HPDE6-E6E7 (cell line): Measurements from ENCODE around the gene NUMBL.

ENCODE experiments used
- DNase-seq: peaks from one replicate; pipeline ENCODE4 v3.0.0; 2011; ENCODE audit warnings: missing footprints; ENCODE audit errors: extremely low spot score

NUMBL gene

GRCh38 chr19:40716482-40717324 lies 26.3 kb upstream of the NUMBL start, which contains the start of the genes COQ8B and ITPKC:
Gene COQ8B, minus strand, starts transcription at chr19:40716886. Its CDS starts 2,254 bp downstream, at chr19:40714632.
Gene ITPKC, plus strand, starts transcription at chr19:40717112. Its CDS starts 24 bp downstream, at chr19:40717136.
- DNase-seq: peak; percentile 84

DNA sequence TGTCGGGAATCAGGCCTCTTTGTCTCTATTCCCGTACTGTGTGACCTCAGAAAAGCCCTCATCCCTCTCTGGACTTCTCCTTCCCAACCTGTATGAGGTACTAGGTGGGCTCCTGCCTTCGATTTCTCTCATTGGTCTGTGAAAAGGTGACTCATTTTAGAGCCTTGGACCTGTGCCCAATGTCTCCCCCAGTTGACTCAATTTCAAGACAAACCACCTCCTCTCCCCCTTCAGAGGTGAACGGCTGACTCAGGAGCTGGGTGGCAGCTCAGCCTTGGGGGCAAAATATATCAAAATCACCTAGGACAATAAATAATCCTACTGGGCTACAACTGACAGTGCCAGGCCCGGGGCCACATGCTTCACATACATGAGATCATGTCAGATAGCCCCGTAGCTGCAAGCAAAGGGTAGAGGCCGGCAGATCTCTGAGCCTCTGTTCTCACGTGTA lies 25.6 kb upstream of the NUMBL start:
- DNase-seq: peak; percentile 79

GRCh38 chr19:40714441-40715299 lies 24.2 kb upstream of the NUMBL start:
- peak; percentile 89 for DNase-seq

DNA sequence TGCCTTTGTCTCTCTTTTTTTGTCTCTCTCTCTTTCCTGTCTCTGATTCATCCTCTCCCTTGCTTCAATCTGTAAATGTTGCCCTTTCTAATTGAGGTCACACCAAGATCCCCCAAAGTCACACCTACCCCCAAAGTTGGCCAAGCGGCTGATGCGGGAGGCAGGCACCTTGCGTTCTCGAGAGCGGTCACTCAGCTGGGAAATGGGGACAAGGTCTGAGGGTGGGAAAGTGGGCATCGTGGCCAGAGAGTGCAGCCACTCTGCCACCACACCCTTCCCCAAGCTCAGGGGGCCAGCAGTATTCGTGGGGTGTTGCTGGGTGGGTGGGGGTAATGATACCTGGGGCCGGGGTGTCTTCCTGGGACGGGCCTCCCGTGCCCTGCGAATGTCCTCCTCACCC lies 23.5 kb upstream of the NUMBL start:
- no peak for DNase-seq

- no peak for DNase-seq
Measured at GRCh38 chr19:40709817-40710216, 19.4 kb upstream of the NUMBL start.

DNA sequence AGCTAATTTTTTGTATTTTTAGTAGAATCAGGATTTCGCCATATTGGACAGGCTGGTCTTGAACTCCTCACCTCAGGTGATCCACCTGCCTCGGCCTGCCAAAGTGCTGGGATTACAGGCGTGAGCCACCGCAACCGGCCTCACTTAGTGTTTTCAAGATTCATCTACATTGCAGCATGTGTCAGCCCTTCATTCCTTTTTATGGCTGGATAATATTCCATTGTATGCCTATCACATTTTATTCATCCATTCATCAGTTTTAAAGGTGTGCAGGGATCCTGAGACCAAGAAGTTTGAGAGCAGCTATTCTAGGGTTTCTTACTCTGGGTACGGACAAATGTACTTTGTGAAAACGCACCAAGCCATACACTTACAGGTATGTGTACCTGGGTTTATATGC lies 17.2 kb upstream of the NUMBL start:
- DNase-seq: no peak

- DNase-seq: no peak
Measured at GRCh38 chr19:40705950-40706619, 15.6 kb upstream of the NUMBL start.

- no peak for DNase-seq
Measured at GRCh38 chr19:40705362-40705651, 14.9 kb upstream of the NUMBL start.

GRCh38 chr19:40704491-40705361 lies 14.3 kb upstream of the NUMBL start:
- DNase-seq: no peak

GRCh38 chr19:40703029-40703755 lies 12.7 kb upstream of the NUMBL start:
- no peak for DNase-seq

- no peak for DNase-seq
Measured at GRCh38 chr19:40702337-40703012, 12.0 kb upstream of the NUMBL start.

GRCh38 chr19:40701758-40702157 lies 11.3 kb upstream of the NUMBL start:
- DNase-seq: no peak

- DNase-seq: no peak
Measured at GRCh38 chr19:40700083-40700482, 9.6 kb upstream of the NUMBL start.

DNA sequence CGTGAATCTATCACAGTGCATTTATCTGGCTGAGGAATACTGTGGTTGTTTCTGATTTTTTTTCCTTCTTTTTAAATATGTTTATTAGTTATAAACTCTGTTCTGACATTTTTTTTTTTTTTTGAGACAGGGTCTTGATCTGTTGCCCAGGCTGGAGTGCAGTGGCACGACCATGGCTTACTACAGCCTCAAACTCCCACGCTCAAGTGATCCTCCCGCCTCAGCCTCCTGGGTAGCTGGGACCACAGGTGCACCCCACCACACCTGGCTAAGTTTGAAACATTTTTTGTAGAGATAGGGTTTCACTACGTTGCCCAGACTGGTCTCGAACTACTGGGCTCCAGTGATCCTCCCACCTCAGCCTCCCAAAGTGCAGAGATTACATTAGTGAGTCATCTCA lies 6.6 kb upstream of the NUMBL start:
- DNase-seq: no peak

DNA sequence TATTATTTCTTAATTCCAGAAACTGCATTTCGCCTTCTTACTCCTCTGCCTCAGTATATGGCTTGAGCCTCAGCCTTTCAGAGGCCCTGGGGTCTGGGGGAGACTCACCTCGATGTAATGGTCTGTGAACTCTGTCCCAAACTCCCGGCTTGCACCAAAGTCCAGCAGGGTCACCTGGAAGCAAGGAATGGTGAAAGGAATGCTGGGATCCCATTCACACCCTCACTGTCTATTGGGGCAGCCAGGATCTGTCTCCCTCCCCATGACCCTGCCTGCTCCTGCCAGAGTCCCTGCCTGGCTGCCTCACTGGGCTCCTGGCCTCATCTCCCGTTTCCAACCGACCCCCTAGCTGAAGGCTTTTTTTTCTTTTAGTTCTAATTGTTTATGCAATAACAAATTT lies 5.4 kb upstream of the NUMBL start:
- DNase-seq: no peak

DNA sequence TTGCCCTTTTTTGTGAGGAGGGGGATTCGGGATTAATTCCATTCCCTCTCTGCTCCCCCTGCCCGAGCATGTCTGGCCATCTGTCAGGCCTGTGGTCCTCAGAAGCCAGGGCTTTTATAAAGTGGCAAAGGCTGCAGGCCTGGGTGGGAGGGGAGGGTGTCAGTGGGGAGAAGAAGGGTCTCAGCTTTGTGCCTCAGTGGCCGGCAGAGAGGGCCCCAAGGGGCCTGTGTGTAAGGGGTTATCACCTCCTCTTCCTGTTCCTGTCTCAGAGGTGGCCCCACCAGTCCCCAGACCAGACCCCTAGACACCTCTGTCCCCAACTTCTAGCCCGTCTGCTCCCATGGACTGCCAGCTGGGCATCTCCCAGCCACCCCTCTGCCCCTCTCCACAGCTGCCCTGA lies 3.4 kb upstream of the NUMBL start:
- no peak for DNase-seq

DNA sequence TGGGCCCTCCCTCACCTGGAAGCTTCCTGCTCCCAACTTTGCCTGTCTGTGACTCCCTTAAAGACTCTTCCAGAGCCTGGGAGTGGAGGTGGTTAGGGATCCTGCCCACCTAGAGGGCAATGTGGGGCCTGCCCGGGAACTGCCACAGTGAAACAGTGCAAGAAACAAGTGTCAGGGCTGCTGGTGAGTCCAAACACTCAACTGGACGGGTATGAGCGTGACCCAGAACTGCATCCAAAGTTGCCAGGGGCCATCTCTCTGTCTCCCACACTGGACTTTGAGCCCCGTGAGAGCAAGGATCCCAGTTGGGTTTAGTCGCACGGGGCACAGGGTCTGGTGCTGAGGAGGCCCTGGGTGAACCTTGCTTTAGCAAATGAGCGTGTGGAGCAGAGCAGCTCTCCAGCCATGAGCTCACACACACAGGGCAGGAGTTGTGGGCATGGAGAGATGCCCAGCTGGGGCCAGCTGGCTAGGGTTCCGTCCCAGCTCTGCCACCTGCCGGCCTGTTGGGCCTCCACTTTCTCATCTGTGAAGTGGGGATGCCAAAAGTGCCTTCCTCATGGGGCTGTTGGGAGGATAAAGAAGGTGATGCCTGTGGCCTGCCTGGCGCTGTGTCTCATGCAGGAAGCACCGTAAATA lies 2.8 kb upstream of the NUMBL start:
- DNase-seq: no peak

DNA sequence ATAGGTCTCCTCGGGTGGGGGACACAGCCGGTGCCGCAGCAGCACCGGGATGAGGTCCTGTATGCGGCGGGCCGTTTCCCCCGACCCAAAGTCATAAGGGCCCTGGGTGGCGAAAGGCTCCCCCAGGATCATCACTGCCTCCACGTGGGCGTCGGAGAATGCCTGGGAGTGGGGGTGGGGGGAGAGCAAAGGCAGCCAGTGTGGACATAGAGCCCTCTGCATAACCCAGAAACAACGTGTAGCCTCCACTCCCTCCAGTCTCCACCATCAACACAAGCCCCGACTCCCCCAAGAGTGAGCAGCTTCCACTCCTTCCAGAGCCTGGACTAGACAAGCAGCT lies 1.7 kb upstream of the NUMBL start:
- no peak for DNase-seq

GRCh38 chr19:40691421-40692211 lies 1.2 kb upstream of the NUMBL start:
- no peak for DNase-seq
